Calu3 (cell line): ENCODE measurements around the gene OR2C3. TPM values are rescaled to one million over a fixed set of nuclear protein-coding genes. Genes with fewer than 3 reads are reported as not detected.

Source experiments
- BruUV-seq: library from RNA; stranded (reverse); fragments of 400-500 nt; replicated peaks from 2 replicates; lab custom pipeline; 2021; lab: Mats Ljungman, UMichigan
- CTCF ChIA-PET: fragments of 300-600 bp; sonication (Branson Sonifier 250); formaldehyde crosslinking; loops from one replicate; lab custom pipeline; 2022; ENCODE audit warnings: antibody characterized with exemption; lab: Charles Lee
- DNase-seq: peaks from one replicate; pipeline ENCODE4 v3.0.0; 2022
- H3K27ac Mint-ChIP-seq: one replicate; pipeline ENCODE4 v1.8.0; 2022; ENCODE audit warnings: mixed read lengths; ENCODE audit not compliant: unreplicated experiment
- H3K27me3 Mint-ChIP-seq: one replicate; pipeline ENCODE4 v1.8.0; 2022; ENCODE audit warnings: mixed read lengths; ENCODE audit not compliant: unreplicated experiment
- H3K36me3 Mint-ChIP-seq: one replicate; pipeline ENCODE4 v1.8.0; 2022; ENCODE audit warnings: mild to moderate bottlenecking, moderate library complexity, mixed read lengths; ENCODE audit not compliant: insufficient read depth, unreplicated experiment
- H3K4me1 Mint-ChIP-seq: one replicate; pipeline ENCODE4 v1.8.0; 2022; ENCODE audit warnings: mild to moderate bottlenecking, low read depth, mixed read lengths; ENCODE audit not compliant: unreplicated experiment
- H3K4me3 Mint-ChIP-seq: one replicate; pipeline ENCODE4 v1.8.0; 2022; ENCODE audit warnings: mild to moderate bottlenecking, low read depth, moderate library complexity, mixed read lengths; ENCODE audit not compliant: unreplicated experiment
- H3K9me3 Mint-ChIP-seq: one replicate; pipeline ENCODE4 v1.8.0; 2022; ENCODE audit warnings: low read depth, mixed read lengths; ENCODE audit not compliant: unreplicated experiment
- intact Hi-C: fragments of 100-400 bp; cut with micrococcal nuclease; formaldehyde crosslinking; loops from one replicate; pipeline ENCODE4 v1.10.0; 2022; ENCODE audit not compliant: unreplicated experiment
- total RNA-seq: library from RNA; stranded (reverse); gene quantifications from 2 replicates; pipeline ENCODE4 v1.2.3, GENCODE V29; 2022
- TF ChIP-seq, protein P1 (sequence below): fragments of 200-600 bp; IDR thresholded peaks from one replicate; pipeline ENCODE4 v1.8.0; 2022; ENCODE audit warnings: antibody characterized with exemption; ENCODE audit not compliant: unreplicated experiment

The OR2C3 gene
- total RNA-seq, 1 experiment from 2014 or later = not detected

DNA sequence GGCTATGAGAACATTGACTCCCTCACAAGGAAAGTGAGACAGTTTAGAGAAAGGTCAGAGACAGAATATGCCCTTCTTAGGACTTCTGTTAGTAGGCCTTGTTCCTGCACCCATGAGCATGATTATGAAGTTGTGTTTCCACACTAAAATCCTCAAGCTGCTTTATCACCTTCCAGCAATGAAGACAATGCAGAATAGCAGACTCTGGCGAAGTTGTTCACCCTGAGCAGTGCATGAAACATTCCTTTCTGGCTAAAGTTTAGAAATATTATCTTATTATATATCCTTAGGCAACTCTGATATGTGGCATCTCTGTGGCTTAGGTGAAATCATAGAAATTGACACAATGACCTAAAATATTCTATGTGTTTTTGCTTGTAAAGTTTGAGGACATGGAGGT, 38.0 kb upstream of the OR2C3 start:
- Mint-ChIP-seq H3K4me1 (no peaks in the 10 kb centered on the region), H3K4me3 (no peak overlapping the region), H3K36me3 (no peaks in the 10 kb centered on the region), H3K27me3 (no peaks in the 10 kb centered on the region), H3K9me3 (peaks cover 28% of the 10 kb centered on the region), H3K27ac (no peak overlapping the region)
- no TSS peak for BruUV-seq
- CTCF ChIA-PET = no interaction called here
- TF ChIP-seq, protein P1, sequence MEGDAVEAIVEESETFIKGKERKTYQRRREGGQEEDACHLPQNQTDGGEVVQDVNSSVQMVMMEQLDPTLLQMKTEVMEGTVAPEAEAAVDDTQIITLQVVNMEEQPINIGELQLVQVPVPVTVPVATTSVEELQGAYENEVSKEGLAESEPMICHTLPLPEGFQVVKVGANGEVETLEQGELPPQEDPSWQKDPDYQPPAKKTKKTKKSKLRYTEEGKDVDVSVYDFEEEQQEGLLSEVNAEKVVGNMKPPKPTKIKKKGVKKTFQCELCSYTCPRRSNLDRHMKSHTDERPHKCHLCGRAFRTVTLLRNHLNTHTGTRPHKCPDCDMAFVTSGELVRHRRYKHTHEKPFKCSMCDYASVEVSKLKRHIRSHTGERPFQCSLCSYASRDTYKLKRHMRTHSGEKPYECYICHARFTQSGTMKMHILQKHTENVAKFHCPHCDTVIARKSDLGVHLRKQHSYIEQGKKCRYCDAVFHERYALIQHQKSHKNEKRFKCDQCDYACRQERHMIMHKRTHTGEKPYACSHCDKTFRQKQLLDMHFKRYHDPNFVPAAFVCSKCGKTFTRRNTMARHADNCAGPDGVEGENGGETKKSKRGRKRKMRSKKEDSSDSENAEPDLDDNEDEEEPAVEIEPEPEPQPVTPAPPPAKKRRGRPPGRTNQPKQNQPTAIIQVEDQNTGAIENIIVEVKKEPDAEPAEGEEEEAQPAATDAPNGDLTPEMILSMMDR = no peak
- no peak for DNase-seq
- intact Hi-C loops = no loop called here

DNA sequence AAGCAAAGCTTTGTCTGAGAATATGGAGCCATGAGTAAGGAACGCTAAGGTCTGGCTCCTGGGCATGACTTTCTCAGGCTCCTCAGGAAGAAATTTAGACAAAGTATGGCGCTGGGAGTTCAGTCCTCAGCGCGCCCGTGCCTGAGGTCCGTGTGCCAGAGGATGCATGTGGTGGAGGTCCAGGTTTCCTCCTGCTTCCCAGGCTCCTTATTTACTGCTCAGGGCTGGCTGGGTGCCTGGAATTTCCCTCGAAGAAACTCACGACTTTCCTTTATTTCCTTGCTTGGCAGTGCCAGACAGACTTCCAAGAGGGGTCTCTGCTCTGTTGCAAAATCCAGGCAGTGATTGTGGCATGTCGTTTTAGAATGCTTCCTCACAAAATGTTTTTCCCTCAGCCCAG, 26.0 kb upstream of the OR2C3 start:
- no peaks in the 10 kb centered on the region for H3K4me1 Mint-ChIP-seq
- DNase-seq = no peak
- H3K4me3 Mint-ChIP-seq = no peak overlapping the region
- H3K27ac Mint-ChIP-seq = no peak overlapping the region
- TF ChIP-seq, protein P1 = no peak
- intact Hi-C loops = no loop called here
- CTCF ChIA-PET = no interaction called here
- no peaks in the 10 kb centered on the region for H3K27me3 Mint-ChIP-seq
- peaks cover 11% of the 10 kb centered on the region for H3K9me3 Mint-ChIP-seq
- H3K36me3 Mint-ChIP-seq = no peaks in the 10 kb centered on the region
- no TSS peak for BruUV-seq

DNA sequence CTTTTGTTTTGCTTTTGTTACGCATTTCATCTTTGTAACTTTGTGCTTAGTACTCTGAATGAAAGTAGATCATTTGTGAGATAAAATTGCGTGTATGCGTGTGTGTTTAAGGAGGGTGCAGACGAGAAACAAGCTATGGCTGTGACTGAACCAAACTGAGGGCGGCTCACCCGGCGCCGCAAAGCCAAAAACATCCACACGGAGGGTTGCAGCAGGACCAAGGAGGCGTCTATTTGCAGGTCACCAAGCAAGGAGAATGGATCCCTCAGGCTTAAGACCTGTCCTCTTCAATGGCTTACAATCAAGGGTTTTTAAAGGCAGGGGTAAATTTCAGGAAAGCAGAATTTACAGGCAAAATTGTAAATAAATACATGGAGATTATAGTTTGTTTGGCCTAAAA, 25.5 kb upstream of the OR2C3 start:
- BruUV-seq = no TSS peak
- TF ChIP-seq, protein P1 = no peak
- Mint-ChIP-seq H3K4me3 (no peak overlapping the region), H3K9me3 (peaks cover 15% of the 10 kb centered on the region), H3K4me1 (no peaks in the 10 kb centered on the region), H3K36me3 (no peaks in the 10 kb centered on the region), H3K27ac (no peak overlapping the region), H3K27me3 (no peaks in the 10 kb centered on the region)
- DNase-seq = no peak
- intact Hi-C loops = no loop called here
- CTCF ChIA-PET = no interaction called here

DNA sequence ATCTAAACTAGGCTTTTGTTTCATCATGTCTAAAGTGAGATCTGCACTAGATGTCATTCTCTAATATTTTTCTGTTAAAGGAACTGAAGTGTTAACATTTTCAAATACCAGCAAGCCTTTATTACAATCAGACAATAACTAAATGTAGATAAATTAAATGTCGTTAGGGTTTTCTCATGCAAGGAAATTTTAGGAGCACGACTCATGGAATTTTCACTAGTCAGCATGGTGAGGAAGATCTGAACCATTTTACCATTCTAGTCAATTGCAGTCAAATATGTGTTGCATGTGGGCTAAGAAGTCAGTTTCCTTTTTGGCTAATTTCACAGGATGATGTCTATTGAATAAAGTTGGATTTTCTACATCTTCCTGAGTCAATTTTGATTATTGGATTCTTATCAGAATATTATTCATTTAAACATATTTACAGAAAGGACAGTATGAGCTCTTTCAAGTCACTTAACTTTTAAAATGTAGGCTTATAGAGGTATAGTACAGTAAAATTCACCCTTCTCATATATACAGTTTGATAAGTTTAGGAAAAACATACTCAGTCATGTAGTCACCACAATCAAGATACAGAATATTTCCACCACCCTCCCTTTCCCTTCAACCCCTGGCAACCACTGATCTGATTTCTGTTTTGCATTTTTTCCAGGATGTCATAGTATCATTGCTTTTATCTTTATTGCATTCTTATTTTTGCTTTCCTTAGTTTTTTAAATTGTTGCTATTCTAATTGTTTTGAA, 21.9 kb upstream of the OR2C3 start:
- BruUV-seq = no TSS peak
- intact Hi-C loops = no loop called here
- CTCF ChIA-PET = no interaction called here

More for the DNA sequence above, 21.9 kb upstream of the OR2C3 start:
- H3K36me3 Mint-ChIP-seq = no peaks in the 10 kb centered on the region
- H3K27ac Mint-ChIP-seq = no peak overlapping the region
- H3K4me3 Mint-ChIP-seq = no peak overlapping the region
- H3K27me3 Mint-ChIP-seq = no peaks in the 10 kb centered on the region
- H3K4me1 Mint-ChIP-seq = no peaks in the 10 kb centered on the region
- H3K9me3 Mint-ChIP-seq = peaks cover 17% of the 10 kb centered on the region
- TF ChIP-seq, protein P1 = no peak
- no peak for DNase-seq
